NK-92 (cell line): ENCODE results near the gene TEX35.

Experiments
- DNase-seq: peaks from one replicate; lab custom pipeline; 2025; ENCODE audit not compliant: unreplicated experiment; lab: John Stamatoyannopoulos, UW

The TEX35 gene

DNA sequence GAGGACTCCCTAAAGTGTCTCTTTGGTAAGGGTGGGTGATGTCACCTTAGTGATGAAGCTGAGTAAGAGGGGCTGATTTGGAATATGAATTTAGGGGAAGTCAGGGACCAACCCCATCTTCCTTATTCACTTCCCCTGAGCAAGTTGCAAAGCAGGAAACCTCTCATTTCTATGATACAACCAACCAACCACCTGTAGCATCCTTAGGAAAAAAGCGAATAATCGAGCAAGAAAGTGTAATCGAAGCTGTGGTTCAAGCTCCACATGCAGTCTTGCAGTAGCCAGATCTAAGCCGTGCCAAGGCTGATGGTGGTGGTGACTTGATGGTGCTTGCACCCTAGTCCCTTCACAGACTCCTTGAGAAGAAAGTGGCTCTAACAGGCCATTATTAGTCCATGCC lies 3.2 kb downstream of the TEX35 start:
- DNase-seq, result no peak

DNA sequence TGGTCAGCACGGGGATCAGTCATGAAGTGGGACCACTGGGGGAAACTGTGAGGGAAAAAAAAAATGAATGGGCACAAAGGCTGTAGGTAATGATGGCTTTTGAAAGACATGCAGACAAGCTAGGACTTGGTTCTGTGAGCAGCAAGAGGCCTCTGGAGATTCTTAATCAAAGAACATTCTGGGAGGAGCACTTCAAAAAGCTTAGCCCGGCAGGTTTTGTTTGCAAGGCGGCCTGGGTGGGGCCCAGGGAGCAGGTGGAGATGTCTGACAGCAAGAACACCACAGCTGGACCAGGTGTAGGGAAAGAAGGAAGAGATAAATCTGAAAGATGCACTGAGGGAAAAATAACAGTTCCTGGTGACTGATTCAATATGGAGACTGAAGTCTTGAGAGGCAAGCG lies 6.0 kb downstream of the TEX35 start:
- no peak for DNase-seq

DNA sequence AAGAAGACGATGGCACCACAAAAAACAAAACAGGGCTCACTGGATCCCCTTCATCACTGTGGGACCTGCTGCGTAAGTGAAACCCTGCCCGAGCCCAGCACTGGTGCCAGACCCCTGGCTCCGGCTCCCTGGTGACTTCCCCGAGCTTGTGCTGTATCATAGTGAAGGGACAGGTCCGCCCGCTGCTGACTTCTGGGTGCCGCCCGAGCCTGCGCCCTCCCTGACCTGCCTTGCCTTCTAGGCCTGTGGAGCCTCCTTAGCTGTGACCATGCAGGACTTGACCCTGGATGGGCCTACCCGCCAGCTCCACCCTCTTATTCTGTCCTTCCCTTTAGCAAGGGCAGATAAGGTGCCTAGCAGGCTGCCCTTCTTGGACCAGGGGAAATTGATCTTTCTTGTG lies 7.9 kb downstream of the TEX35 start:
- DNase-seq, result no peak

DNA sequence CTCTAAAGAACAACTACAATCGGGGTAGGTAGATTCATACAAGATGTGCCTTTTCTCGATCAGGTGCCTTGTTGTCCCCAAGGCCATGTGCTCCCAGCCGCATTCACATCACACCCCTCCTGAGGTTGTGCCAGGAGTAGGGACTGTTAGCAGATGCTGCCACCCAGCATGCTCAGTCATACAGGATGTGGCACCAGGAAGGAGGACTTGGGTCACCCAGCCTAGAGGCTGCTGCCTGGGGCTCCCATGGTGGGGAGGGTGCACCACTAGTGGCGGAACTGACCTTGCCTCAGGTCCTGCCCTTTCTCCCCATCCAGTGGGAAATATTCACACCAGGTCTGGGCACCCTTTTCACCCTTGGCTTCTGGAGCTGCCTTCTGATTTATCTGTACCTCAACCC lies 8.3 kb downstream of the TEX35 start:
- DNase-seq, result no peak

DNA sequence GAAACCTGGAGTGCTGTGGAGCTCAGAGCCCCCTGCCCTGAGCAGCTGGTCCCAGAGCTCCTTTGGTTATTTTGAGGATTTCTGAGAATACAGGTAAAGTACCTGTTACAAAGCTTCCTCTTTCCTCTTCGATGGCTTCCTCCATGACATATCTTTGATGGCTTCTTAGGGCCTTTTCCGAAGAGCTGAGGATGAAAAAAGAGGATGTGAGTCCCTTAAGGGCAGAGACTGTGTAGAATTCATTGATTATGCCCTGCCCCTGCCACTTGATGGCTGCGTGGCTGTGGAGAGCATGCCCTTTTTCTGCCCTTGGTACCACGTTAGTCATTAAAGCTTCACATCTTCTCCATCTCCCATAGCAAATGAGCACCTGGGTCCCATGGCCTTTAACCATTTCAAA lies 14.2 kb downstream of the TEX35 start:
- no peak for DNase-seq

DNA sequence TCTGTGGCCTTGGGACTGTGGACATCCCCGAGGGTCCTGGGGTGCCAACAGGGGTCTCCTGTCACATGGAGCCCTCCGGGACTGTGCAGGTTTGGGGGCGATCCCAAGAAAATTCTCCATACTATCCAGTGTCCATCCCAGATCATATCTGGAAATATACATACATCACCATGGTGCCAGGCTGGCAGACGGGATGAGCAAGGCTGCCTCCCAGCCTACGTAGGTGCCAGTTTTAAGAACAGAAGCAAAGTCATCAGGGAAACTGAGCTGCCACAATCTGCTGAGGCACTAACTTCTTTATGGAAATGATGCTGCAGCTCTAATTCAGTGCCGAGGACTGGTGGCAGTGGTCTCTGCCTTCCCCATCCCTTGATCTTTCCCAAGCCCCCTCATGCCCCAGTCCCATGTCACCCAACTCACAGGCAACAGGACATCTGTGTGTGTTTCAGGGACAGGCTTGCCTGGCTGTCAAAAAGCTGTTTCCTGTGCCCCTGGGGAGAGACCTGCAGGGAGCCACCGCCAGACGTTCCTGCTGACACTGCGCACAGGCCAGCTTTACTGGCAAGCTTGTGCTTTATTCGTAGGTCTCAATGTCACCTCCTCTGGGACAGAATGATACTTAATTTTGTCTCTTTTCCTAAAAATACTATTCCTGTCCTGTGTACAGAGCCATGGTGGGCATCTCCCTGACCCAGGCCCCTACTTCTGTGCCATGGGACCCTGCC lies 15.5 kb downstream of the TEX35 start:
- DNase-seq, result no peak

DNA sequence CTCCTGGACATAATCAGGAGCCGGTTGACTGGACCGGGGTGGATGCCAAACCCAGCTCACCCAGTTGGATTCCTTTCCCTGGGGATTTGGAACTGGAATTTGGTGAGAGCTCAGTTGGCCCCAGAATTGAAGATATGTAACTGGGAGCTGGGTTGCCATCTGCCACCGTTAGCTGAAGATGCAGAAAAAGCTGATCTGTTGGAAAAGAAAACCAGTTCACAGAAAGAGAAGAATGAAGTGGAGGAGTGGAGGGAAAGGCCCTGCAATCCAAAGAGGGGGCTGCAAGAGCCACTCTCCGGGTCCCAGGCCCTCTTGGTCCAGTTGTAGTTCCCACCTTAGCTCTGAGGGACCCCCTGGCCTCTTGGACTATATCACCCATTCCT lies 16.0 kb downstream of the TEX35 start:
- DNase-seq, result no peak

DNA sequence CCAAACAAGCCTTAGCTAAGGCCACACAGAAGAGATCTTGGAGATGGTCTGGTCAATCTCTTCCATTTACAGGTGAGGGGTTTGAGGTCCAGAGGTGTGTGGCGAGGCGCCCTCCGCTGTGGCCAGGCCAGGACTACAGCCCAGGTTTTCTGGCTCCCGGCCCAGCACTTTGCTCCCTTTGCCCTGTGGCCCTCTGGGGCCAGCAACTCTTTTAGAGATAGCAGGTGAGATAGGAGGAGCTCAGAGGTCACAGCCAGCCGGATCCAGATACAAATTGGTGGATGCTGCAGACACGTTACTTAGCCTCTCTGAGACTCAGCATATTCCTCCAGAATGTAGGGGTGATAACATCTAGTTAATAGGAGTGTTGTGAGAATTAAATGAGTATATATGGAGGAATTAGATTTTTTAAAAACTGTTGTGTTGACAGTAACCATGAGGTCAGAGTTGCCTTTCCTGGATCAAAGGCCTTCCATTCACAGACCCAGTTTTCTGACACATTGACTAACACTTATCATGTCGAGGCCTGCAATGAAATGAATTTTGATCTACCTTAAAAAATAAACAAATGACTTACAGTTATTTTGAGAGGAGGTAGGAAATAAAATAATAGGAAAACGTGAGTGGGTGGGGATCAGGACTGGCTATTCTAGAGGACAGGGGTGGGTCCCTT lies 16.6 kb downstream of the TEX35 start:
- no peak for DNase-seq

DNA sequence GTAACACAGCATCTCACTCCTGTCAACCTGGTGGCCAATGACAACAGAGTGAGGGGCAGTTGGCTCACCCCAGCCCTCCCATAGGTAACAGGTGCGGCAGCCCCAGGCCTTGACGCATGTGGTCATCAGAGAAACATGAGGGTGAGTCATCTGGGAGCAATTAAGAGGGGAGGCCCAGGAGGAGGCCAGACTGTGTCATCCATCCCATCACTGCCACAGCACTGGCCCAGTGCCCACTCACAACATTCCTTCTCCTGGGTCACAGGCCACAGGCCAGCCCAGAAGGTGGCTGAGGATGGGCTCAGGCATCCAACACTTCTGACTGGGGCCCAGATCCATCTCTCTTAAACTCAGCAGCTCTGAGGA lies 17.1 kb downstream of the TEX35 start:
- DNase-seq, result no peak

DNA sequence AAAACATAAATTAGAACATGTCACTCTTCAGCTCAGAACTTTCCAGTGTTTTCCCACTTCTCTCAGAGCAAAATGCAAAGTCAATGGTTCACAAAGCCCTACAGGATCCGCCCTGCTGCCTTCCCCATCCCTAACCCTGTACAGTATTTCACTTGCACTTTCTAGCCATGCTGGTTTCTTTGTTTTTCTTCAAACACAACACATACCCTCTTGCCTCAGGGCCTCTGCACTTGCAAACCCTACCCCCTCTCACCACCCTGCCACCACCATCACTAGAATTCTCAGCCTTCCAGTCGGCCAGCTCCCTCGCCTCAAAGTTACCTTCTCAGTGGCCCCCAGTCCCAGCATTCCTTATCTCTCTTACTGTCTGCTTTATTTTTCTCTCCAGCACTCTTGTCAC lies 17.6 kb downstream of the TEX35 start:
- DNase-seq, result no peak

DNA sequence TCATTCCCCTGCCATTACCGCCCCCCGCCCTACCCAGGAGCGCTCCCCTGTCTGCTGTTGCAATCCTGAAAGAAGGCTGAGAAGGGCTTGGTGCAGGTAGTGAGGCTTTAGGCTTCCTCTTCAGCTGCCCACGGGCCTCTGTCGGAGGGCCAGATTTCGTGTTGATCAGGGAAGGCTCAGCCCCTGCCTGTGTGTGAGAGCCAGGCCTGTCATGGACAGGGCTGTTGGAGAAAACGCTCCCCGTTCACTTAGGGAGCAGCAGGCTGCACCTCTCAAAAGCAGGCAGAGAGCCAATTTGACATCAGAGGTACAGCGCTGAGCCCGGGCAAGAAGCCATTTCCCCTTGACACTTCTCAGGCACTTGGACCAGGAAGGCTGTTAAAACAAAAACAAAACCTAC lies 19.0 kb downstream of the TEX35 start:
- DNase-seq, result no peak

DNA sequence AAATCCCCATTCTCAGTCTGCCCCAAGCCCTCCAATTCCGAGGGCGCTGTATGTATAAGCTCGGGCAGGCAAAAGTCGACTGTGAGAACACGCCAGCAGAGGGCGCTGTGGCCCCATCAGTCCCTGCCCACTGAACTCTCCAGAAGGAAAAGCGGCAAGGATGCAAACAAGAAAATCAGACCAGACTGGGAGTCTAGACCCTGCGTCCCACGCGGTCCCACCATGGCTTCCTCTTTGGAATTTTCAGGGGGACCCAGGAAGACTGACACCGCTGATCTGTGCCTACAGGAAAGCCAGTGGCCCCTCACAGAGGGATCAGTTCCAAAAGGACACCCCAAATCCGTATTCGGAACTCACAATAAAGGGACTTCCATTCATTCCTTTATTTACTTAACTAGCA lies 19.5 kb downstream of the TEX35 start:
- no peak for DNase-seq

DNA sequence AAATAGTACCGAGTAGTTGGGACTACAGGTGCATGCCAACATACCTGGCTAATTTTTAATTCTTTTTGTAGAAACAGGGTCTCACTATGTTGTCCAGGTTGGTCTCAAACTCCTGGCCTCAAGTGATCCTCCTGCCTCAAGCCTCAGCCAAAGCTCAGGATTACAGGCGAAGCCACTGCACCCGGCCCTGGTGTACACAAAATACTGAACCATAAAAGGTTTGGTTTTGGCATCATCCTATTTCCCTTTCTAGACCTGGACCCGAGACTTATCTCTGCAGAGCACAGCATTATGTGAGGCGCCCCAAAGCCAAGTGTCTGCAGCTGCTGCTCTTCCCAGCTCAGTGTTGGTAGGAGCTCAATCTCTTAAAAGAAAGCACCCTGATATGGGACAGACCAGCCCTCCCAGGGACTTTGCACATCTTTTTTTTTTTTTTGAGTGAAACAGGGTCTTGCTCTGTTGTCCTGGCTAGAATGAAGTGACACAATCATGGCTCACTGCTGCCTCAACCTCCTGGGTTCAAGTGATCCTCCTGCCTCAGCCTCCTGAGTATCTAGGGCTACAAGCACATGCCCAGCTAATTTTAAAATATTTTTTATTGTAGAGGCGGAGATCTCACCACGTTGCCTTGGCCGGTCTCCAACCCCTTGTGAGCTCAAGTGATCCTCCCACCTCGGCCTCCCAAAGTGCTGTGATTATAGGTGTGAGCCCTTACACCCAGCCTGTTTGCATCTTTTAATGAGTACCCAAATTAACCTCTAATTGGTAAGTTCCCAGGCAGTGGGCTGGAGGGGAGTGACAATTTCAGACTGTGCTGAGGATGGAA lies 20.4 kb downstream of the TEX35 start:
- DNase-seq, result no peak

DNA sequence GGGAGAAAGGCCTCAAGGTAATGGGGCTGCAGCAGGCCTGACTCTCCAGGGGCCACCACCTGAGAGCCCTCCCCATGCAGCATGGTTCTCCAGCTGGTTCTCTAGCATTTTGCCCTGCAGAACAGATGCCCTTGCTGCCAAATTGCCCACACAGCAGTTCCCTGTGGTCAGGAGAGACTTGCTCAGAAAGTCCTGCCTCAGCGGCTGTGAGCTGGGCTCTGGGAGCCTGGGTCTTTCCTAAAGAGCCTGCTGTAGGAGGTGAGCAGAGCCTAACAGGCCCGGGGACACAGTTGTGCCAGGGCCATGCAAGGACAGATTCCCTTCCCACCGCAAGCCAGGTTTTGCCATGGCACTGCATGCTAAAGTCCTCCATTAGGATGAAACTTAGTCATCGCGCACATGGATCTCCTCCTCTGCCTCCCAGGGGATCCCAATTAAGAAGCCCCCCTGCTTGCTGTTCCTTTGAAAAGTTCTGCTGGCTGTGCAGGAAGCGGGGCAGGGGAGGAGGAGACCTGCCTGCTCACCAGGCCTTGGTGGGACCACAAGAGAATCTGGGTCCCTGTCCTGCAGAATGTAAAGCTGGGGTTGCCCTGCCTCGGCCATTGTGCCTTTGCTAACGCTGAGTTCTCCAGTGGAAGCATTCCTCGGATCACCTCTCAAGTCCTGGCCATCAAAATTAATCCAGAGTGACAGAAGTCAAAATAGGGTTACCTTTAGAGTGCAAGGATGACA lies 21.4 kb downstream of the TEX35 start:
- DNase-seq, result no peak

DNA sequence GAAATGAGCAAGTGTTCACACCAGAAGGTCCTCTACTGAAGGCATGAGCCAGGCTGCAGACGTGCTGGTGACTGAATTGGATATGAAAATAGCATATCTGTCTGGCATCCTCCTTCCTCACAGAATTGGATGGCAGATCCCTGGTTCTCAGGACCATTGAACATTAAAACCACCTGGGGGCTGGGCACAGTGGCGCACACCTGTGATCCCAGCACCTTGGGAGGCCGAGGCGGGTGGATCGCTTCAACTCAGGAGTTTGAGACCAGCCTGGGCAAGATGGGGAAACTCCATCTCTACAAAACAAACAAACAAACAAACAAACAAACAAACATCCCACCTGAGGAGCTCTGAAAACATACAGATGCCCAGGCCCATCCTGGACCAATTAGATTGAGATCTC lies 23.4 kb downstream of the TEX35 start:
- DNase-seq, result no peak

DNA sequence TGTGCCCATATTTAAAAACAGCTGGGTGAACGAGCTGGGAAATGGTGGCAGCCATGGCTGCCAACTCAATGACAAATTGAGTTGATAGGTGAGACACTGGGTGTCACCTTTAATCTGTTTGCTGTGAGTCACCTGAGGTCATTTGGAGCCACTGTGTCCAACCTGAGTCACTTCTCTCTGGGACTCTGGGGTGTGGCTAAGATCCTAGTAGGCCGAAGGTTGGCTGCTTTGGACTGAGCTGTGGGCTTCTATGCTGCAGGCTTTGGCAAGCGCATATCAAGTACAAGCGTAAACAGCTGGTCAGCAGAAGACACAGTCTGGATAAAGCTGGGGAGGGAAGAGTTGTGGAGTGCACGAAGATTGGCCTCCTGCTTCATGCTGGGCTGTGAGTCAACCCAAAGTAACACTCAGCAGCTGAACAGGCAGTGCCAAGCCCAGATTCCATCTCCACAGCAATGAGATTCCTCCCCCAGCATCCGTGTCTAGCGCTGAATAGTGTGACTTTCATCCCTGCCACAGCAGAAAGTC lies 24.0 kb downstream of the TEX35 start:
- no peak for DNase-seq

DNA sequence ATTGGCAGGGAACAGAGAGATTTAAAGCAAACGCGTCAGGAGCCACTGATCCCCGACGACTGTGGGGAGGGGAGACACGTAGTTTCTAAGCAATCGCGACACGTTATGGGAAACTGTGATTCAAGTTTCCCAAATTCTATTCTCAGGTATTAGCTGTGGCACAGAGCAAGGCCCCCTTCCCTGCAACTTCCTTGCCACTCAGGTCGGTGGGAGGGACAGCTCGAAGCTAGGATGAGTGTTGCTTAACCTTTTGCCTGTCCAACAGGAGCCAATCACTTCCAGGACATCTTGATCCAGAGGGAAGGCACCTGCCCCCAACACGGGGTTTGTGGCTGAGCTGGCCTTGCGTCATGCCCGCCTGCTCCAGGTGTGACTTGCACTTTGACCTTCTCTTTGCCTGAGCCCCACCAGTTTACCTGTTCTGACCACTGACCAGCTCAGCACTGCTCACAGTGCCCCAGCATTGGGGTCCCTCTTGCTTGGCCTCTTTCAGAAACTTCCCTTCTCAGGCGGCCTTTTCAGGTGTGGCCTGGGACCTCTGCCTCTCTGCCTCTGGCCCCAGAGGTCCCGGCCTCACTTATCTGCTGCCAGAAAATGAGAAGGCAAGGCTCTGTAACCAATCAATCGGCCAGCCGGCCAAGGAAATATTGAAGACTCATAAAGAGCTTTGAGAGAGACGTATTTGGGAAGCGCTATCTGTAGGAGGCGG lies 24.6 kb downstream of the TEX35 start:
- no peak for DNase-seq

DNA sequence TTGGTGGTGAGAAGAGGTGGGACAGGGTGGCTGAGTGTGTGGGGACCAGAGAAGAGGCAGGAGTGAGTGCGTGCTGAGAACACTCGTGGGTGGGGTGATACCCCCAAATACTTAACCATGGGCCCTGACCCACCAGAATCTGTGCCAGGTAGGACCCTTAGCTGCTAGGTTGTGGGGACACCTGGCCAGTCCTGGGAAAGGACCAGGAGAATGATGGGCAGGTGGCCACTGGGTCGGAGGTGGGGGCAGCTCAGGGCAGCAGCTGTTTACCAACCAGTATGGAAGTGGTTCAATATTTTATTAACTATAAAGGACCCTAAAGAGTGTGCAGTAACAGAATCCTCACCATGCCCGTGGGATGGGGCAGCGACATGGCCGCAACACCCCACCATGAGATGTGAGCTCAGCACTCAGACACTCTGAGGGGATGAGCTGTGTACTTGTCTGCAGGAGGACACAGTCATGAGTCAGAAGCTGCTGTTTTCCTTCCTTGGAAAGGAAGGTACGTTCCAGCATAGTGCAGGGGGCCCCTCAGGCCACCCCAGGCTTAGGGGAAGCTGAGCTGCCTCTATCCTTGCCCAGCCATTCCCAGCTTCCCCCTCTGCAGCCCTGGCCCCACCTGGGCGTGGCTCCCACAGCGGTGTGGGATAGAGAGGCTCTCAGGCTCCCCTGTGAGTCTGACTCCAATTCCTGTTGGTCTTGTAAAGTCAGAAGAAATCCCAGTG lies 25.4 kb downstream of the TEX35 start:
- no peak for DNase-seq

DNA sequence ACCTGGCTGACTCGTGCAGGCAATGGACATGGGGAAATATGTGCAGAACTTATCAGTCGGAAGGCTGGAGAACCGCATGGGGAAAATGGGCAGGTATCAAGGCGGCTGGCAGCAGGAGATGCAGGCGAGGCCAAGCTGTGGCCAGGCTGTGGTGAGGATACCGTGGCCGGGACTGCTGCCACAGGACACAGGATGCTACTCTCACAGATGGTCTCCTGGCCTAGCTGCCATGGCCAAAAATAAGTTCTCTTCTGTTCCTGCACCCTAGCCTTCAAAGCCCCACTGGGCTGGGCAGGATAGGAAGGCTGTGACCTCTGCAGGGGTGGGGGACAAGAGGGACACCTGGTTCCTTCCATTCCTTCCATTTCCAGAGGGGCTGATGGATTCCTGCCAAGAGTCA lies 26.4 kb downstream of the TEX35 start:
- no peak for DNase-seq

DNA sequence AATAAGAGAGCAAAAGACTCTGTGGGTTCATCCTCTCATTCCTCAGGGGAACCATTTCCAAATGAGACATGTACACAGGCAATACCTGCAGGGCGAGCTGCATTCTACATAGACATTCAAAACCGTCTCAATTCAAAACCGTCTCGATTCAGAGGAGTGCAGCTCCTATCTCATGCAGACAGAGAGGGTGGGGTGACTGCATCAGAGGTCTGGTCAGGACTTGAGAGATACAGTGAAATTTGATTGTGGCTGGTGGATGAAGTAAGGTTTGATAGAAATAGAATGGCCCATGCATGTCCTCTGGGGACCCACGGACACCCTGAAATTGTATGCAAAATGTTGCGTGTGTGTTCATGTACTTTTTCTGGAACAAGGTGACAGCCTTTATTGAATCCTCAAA lies 27.3 kb downstream of the TEX35 start:
- no peak for DNase-seq
